ENCODE data around the gene CLDN14. TPM values are rescaled to one million over a fixed set of nuclear protein-coding genes. Genes with fewer than 3 reads are reported as not detected.
A peak's percentile ranks its signal among the peaks of the same experiment; 100 is the strongest.

Gene CLDN14
- total and polyA plus RNA-seq, 2 experiments from 2014 or later, result not detected

- no peaks in the 10 kb centered on the region for H3K27me3 ChIP-seq (ENCODE audit: insufficient read depth)
- no peak overlapping the region for H3K27ac ChIP-seq (ENCODE audit: low read depth)
- Mint-ChIP-seq H3K27me3 (ENCODE audit: insufficient read depth, low read depth, poor library complexity) (peaks cover 4% of the 10 kb centered on the region), H3K36me3 (ENCODE audit: low read depth) (no peaks in the 10 kb centered on the region; the same call in 2 of the 3 replicates), H3K9me3 (no peaks in the 10 kb centered on the region; the same call in 2 of the 3 replicates), H3K4me1 (no peaks in the 10 kb centered on the region), H3K4me3 (no peak overlapping the region), H3K27ac (no peak overlapping the region)
- H4K20me1 ChIP-seq (replicated peaks; ENCODE audit: insufficient read depth), result no peaks in the 10 kb centered on the region
- no peaks in the 10 kb centered on the region for H3F3A ChIP-seq (replicated peaks; ENCODE audit: low read depth)
- H3K4me3 ChIP-seq, result no peak overlapping the region
- H2AFZ ChIP-seq, result no peak overlapping the region
- DNase-seq (ENCODE audit: low spot score) (no peak), ATAC-seq (no peak)
- TF ChIP-seq POLR2AphosphoS5 (IDR thresholded peaks at IDR 0.05; ENCODE audit: low read depth), result no peak
- TF ChIP-seq, protein P1, sequence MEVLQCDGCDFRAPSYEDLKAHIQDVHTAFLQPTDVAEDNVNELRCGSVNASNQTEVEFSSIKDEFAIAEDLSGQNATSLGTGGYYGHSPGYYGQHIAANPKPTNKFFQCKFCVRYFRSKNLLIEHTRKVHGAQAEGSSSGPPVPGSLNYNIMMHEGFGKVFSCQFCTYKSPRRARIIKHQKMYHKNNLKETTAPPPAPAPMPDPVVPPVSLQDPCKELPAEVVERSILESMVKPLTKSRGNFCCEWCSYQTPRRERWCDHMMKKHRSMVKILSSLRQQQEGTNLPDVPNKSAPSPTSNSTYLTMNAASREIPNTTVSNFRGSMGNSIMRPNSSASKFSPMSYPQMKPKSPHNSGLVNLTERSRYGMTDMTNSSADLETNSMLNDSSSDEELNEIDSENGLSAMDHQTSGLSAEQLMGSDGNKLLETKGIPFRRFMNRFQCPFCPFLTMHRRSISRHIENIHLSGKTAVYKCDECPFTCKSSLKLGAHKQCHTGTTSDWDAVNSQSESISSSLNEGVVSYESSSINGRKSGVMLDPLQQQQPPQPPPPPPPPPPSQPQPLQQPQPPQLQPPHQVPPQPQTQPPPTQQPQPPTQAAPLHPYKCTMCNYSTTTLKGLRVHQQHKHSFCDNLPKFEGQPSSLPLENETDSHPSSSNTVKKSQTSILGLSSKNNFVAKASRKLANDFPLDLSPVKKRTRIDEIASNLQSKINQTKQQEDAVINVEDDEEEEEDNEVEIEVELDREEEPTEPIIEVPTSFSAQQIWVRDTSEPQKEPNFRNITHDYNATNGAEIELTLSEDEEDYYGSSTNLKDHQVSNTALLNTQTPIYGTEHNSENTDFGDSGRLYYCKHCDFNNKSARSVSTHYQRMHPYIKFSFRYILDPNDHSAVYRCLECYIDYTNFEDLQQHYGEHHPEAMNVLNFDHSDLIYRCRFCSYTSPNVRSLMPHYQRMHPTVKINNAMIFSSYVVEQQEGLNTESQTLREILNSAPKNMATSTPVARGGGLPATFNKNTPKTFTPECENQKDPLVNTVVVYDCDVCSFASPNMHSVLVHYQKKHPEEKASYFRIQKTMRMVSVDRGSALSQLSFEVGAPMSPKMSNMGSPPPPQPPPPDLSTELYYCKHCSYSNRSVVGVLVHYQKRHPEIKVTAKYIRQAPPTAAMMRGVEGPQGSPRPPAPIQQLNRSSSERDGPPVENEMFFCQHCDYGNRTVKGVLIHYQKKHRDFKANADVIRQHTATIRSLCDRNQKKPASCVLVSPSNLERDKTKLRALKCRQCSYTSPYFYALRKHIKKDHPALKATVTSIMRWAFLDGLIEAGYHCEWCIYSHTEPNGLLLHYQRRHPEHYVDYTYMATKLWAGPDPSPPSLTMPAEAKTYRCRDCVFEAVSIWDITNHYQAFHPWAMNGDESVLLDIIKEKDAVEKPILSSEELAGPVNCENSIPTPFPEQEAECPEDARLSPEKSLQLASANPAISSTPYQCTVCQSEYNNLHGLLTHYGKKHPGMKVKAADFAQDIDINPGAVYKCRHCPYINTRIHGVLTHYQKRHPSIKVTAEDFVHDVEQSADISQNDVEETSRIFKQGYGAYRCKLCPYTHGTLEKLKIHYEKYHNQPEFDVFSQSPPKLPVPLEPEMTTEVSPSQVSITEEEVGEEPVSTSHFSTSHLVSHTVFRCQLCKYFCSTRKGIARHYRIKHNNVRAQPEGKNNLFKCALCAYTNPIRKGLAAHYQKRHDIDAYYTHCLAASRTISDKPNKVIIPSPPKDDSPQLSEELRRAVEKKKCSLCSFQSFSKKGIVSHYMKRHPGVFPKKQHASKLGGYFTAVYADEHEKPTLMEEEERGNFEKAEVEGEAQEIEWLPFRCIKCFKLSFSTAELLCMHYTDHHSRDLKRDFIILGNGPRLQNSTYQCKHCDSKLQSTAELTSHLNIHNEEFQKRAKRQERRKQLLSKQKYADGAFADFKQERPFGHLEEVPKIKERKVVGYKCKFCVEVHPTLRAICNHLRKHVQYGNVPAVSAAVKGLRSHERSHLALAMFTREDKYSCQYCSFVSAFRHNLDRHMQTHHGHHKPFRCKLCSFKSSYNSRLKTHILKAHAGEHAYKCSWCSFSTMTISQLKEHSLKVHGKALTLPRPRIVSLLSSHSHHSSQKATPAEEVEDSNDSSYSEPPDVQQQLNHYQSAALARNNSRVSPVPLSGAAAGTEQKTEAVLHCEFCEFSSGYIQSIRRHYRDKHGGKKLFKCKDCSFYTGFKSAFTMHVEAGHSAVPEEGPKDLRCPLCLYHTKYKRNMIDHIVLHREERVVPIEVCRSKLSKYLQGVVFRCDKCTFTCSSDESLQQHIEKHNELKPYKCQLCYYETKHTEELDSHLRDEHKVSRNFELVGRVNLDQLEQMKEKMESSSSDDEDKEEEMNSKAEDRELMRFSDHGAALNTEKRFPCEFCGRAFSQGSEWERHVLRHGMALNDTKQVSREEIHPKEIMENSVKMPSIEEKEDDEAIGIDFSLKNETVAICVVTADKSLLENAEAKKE (CRISPR knock-in tag; IDR thresholded peaks at IDR 0.05), result no peak
- TF ChIP-seq EZH2phosphoT487 (IDR thresholded peaks at IDR 0.05; ENCODE audit: unreplicated experiment), result no peak
- TF ChIP-seq CREB1 (CRISPR knock-in tag; IDR thresholded peaks at IDR 0.05; ENCODE audit: low read depth), result no peak
- H3K4me1 ChIP-seq (ENCODE audit: insufficient read depth), result no peaks in the 10 kb centered on the region
- no peaks in the 10 kb centered on the region; the same call in 1 of the 2 replicates for H3K9me2 ChIP-seq (ENCODE audit: insufficient read depth)
- no peaks in the 10 kb centered on the region for H3K36me3 ChIP-seq (ENCODE audit: insufficient read depth)
- no peaks in the 10 kb centered on the region for H3K79me2 ChIP-seq (replicated peaks; ENCODE audit: insufficient read depth)
- no peak overlapping the region for H3K4me2 ChIP-seq
Measured at GRCh38 chr21:36524477-36524876, 44.6 kb upstream of the CLDN14 start.

DNA sequence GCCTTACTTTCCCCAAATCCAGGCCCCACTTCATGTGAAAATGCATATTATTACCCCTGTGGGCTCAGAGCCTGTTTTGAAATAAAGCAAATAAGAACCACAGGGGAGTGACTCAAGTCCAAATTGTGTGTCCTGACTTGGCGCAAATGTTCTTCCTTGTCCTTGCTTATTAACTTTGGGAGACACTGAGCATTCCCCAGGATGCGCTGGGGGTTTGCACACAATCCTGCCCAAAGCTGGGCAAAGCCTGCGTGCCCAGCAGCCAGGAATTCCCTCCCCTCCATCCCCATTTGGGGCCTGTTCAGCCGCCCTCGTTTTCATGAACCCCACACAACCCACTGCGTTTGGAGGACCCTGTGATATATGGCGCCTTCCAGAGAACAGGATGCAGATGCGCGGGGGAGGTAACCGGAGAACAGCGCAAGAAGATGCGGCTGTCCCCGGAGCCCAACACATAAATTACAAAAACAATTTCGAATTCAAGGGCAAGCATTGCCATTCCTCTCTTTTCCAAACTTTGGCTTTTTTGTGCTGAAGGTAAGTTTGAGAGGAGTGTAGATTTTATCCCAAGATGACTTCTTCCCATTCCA lies 42.4 kb upstream of the CLDN14 start:
- H3K27me3 ChIP-seq (ENCODE audit: insufficient read depth), result no peaks in the 10 kb centered on the region
- DNase-seq (ENCODE audit: low spot score), result no peak
- no peaks in the 10 kb centered on the region for H3F3A ChIP-seq (replicated peaks; ENCODE audit: low read depth)
- H3K36me3 ChIP-seq (ENCODE audit: insufficient read depth), result no peaks in the 10 kb centered on the region
- no peaks in the 10 kb centered on the region for H3K4me1 ChIP-seq (ENCODE audit: insufficient read depth)
- H3K4me1 Mint-ChIP-seq, result no peaks in the 10 kb centered on the region
- no peaks in the 10 kb centered on the region for H3K79me2 ChIP-seq (replicated peaks; ENCODE audit: insufficient read depth)
- H3K27me3 Mint-ChIP-seq (ENCODE audit: insufficient read depth, low read depth, poor library complexity), result peaks cover 4% of the 10 kb centered on the region
- H3K27ac ChIP-seq (ENCODE audit: low read depth), result no peak overlapping the region
- H3K4me2 ChIP-seq, result no peak overlapping the region
- no peak overlapping the region for H3K4me3 Mint-ChIP-seq
- H3K9me3 Mint-ChIP-seq, result no peaks in the 10 kb centered on the region; the same call in 2 of the 3 replicates
- H3K27ac Mint-ChIP-seq, result no peak overlapping the region
- H2AFZ ChIP-seq, result peak overlapping the region; percentile 32; the same call in 1 of the 2 replicates
- H4K20me1 ChIP-seq (replicated peaks; ENCODE audit: insufficient read depth), result no peaks in the 10 kb centered on the region
- ATAC-seq, result no peak
- H3K4me3 ChIP-seq, result no peak overlapping the region
- H3K36me3 Mint-ChIP-seq (ENCODE audit: low read depth), result no peaks in the 10 kb centered on the region; the same call in 2 of the 3 replicates
- peaks cover 4% of the 10 kb centered on the region; the same call in 1 of the 2 replicates for H3K9me2 ChIP-seq (ENCODE audit: insufficient read depth)
- no peak for TF ChIP-seq POLR2AphosphoS5 (IDR thresholded peaks at IDR 0.05; ENCODE audit: low read depth)
- no peak for TF ChIP-seq EZH2phosphoT487 (IDR thresholded peaks at IDR 0.05; ENCODE audit: unreplicated experiment)
- TF ChIP-seq, protein P2, sequence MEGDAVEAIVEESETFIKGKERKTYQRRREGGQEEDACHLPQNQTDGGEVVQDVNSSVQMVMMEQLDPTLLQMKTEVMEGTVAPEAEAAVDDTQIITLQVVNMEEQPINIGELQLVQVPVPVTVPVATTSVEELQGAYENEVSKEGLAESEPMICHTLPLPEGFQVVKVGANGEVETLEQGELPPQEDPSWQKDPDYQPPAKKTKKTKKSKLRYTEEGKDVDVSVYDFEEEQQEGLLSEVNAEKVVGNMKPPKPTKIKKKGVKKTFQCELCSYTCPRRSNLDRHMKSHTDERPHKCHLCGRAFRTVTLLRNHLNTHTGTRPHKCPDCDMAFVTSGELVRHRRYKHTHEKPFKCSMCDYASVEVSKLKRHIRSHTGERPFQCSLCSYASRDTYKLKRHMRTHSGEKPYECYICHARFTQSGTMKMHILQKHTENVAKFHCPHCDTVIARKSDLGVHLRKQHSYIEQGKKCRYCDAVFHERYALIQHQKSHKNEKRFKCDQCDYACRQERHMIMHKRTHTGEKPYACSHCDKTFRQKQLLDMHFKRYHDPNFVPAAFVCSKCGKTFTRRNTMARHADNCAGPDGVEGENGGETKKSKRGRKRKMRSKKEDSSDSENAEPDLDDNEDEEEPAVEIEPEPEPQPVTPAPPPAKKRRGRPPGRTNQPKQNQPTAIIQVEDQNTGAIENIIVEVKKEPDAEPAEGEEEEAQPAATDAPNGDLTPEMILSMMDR (conservative IDR thresholded peaks at IDR 0.05; ENCODE audit: low read depth in 2 of 2), result no peak
- no peak for TF ChIP-seq JUNB (IDR thresholded peaks at IDR 0.05; ENCODE audit: unreplicated experiment)
- TF ChIP-seq ZNF331 (CRISPR knock-in tag; IDR thresholded peaks at IDR 0.05; ENCODE audit: low read depth), result no peak
- TF ChIP-seq ETS1 (IDR thresholded peaks at IDR 0.05), result no peak
- no peak for TF ChIP-seq ZNF114 (CRISPR knock-in tag; IDR thresholded peaks at IDR 0.05)
- TF ChIP-seq STAT1 (IDR thresholded peaks at IDR 0.05; ENCODE audit: unreplicated experiment), result no peak
- TF ChIP-seq NANOG (IDR thresholded peaks at IDR 0.05; ENCODE audit: borderline replicate concordance), result no peak
